GM12878 (cell line): Measurements from ENCODE around the gene TSPAN7. TPM values are rescaled to one million over a fixed set of nuclear protein-coding genes. Genes with fewer than 3 reads are reported as not detected.

Experiments used
- ATAC-seq: fragments of 200-7000 bp; cut with Tn5 transposase; 3 replicates; pipeline ENCODE4 v1.9.1; 2020; ENCODE audit warnings: mild to moderate bottlenecking, moderate library complexity
- BruUV-seq: library from RNA; stranded (reverse); fragments of 400-500 nt; replicated peaks from 2 replicates; lab custom pipeline; 2021; lab: Mats Ljungman, UMichigan
- CTCF ChIA-PET: fragments of 300-600 bp; sonication (Branson Sonifier 250); formaldehyde crosslinking; extraction: SDS; loops from one replicate; lab custom pipeline; 2021; ENCODE audit warnings: inconsistent platforms; lab: Yijun Ruan, JAX
- POLR2A ChIA-PET: fragments of 350-600 bp; formaldehyde crosslinking; extraction: SDS; loops from one replicate; lab custom pipeline; 2021; ENCODE audit warnings: inconsistent platforms; lab: Charles Lee
- RAD21 ChIA-PET: fragments of 300-600 bp; sonication (Branson Sonifier 250); formaldehyde crosslinking; loops from one replicate; lab custom pipeline; 2023; ENCODE audit warnings: antibody characterized with exemption; ENCODE audit not compliant: unreplicated experiment; lab: Charles Lee
- SMC1A ChIA-PET: fragments of 300-600 bp; sonication (Branson Sonifier 250); formaldehyde crosslinking; loops from one replicate; lab custom pipeline; 2023; ENCODE audit not compliant: unreplicated experiment, uncharacterized antibody; lab: Charles Lee
- DNase-seq: peaks from one replicate; pipeline ENCODE4 v3.0.0-alpha.2; 2011; ENCODE audit warnings: low read depth, low spot score
- FAIRE-seq: peaks from 3 replicates; lab custom pipeline; 2011; peaks lifted over from hg19 to GRCh38; lab: Jason Lieb, UNC
- H2AFZ ChIP-seq: 2 replicates; pipeline ENCODE4 v1.6.0; 2011; ENCODE audit warnings: low read depth, low read length, control low read depth; ENCODE audit not compliant: control insufficient read depth
- H3K27ac ChIP-seq: 2 replicates; pipeline ENCODE4 v1.5.1; 2011; ENCODE audit warnings: control low read depth; ENCODE audit not compliant: control insufficient read depth, insufficient read depth
- H3K27me3 ChIP-seq, 2 experiments: replicated peaks in 1 of 2; 2 replicates each; pipeline versions ENCODE4 v1.6.0 to v1.6.1; 2011; ENCODE audit warnings: low read length in 1 of 2; ENCODE audit not compliant: control insufficient read depth in 2 of 2, insufficient read depth in 2 of 2
- H3K36me3 ChIP-seq, 2 experiments: 2 replicates each; pipeline ENCODE4 v1.5.1; 2011; ENCODE audit warnings: low read length in 1 of 2; ENCODE audit not compliant: control insufficient read depth in 2 of 2, insufficient read depth in 2 of 2
- H3K4me1 ChIP-seq: 2 replicates; pipeline ENCODE4 v1.6.1; 2011; ENCODE audit warnings: mild to moderate bottlenecking, low read length, moderate library complexity, mixed read lengths; ENCODE audit not compliant: control insufficient read depth, insufficient read depth
- H3K4me2 ChIP-seq: 2 replicates; pipeline ENCODE4 v1.6.0; 2011; ENCODE audit warnings: control low read depth; ENCODE audit not compliant: control insufficient read depth, insufficient read depth
- H3K4me3 ChIP-seq: fragments of 200-600 bp; sonication (generic); 2 replicates; pipeline ENCODE4 v1.5.1; 2016
- H3K79me2 ChIP-seq: 2 replicates; pipeline ENCODE4 v1.6.0; 2011; ENCODE audit warnings: low read length; ENCODE audit not compliant: control insufficient read depth, insufficient read depth
- H3K9ac ChIP-seq: 2 replicates; pipeline ENCODE4 v1.8.0; 2011; ENCODE audit warnings: low read length, control low read depth, mixed read lengths; ENCODE audit not compliant: control insufficient read depth, insufficient read depth
- H3K9me3 ChIP-seq: replicated peaks from 3 replicates; pipeline ENCODE4 v1.5.1; 2011; ENCODE audit warnings: mild to moderate bottlenecking, low read length; ENCODE audit not compliant: control insufficient read depth, insufficient read depth
- H4K20me1 ChIP-seq: 2 replicates; pipeline ENCODE4 v1.6.0; 2011; ENCODE audit not compliant: control insufficient read depth, insufficient read depth
- NFIC ChIP-seq: IDR thresholded peaks from 2 replicates; pipeline ENCODE4 v1.6.1; 2012; ENCODE audit warnings: low read depth, mild to moderate bottlenecking, inconsistent platforms, low read length, moderate library complexity
- REST ChIP-seq: IDR thresholded peaks from 2 replicates; pipeline ENCODE4 v1.6.1; 2012; ENCODE audit warnings: mild to moderate bottlenecking, low read depth, low read length
- ZNF622 ChIP-seq: fragments of 450-650 bp; IDR thresholded peaks from 2 replicates; pipeline ENCODE4 v1.6.1; 2017; ENCODE audit warnings: mild to moderate bottlenecking, inconsistent platforms
- WGBS: methylation state at CpG from one replicate; pipeline ENCODE4 v1.1.6; 2016; ENCODE audit warnings: low lambda C conversion rate; ENCODE audit not compliant: insufficient replicate concordance, insufficient coverage; ENCODE audit errors: missing lambda C conversion rate; 5-methylcytosine and 5-hydroxymethylcytosine counted together
- in situ Hi-C: fragments of 300-500 bp; cut with MboI; formaldehyde crosslinking; loops from 9 replicates; pipeline ENCODE4 v1.14.3; 2018; ENCODE audit warnings: mixed read lengths
- intact Hi-C: fragments of 100-400 bp; cut with micrococcal nuclease; formaldehyde crosslinking; loops from one replicate; pipeline ENCODE4 v1.14.2; 2022; ENCODE audit not compliant: unreplicated experiment
- polyA plus RNA-seq, 11 experiments: library from polyadenylated mRNA; depleted of rRNA in 4 of 11; unstranded in 6 of 11; stranded (reverse) in 5 of 11; fragments of >200 nt; fragmentation: Nextera tagmentation in 4 of 11; fragmentation: Illumina TruSeq in 1 of 11; extraction: Ambion mirVana in 4 of 11; extraction: Trizol in 1 of 11; gene quantifications; 1 replicate in 1 of 11; 2 replicates in 10 of 11; pipeline versions ENCODE4 v1.2.1 to v1.2.3, GENCODE V29; 2011 to 2016; ENCODE audit warnings: inconsistent platforms in 2 of 11, missing spikeins in 2 of 11, low read depth in 1 of 11
- total RNA-seq, 4 experiments: library from RNA; depleted of rRNA in 3 of 4; stranded (reverse); fragments of >200 nt in 3 of 4; fragmentation: Illumina TruSeq in 1 of 4; extraction: Trizol in 1 of 4; gene quantifications; 2 replicates each; pipeline versions ENCODE4 v1.2.1 to v1.2.3, GENCODE V29; 2013 to 2021

The TSPAN7 gene
- total and polyA plus RNA-seq, 10 of the 15 experiments (the other 5 are each of a cell fraction or from before 2014, with no cell fraction given): 0.04 to 0.77 (median 0.14) TPM; not detected in 4

- no peak overlapping the region for H3K9ac ChIP-seq
- TF ChIP-seq ZNF622 (no peak), NFIC (no peak), REST (no peak)
- TF ChIP-seq, all 136 proteins: peak for 0
- H3K79me2 ChIP-seq: no peaks in the 10 kb centered on the region
- no peak overlapping the region for H3K27ac ChIP-seq
- peaks cover 8% of the 10 kb centered on the region; the same call in 1 of the 2 replicates for H3K4me1 ChIP-seq
- in situ Hi-C loops: loop anchor here (10.0 kb wide), 1 partner anchor 484 kb away; no protein-coding TSS in a partner anchor
- intact Hi-C loops: loop anchor here (5.0 to 10.0 kb wide), 2 partner anchors 494 to 976 kb away; no protein-coding TSS in a partner anchor
- ATAC-seq (no peak), DNase-seq (no peak), FAIRE-seq (no peak)
- H2AFZ ChIP-seq: no peak overlapping the region
- no peaks in the 10 kb centered on the region; a peak in 1 of 4 replicates for H3K27me3 ChIP-seq
- no peak overlapping the region for H3K4me2 ChIP-seq
- no peaks in the 10 kb centered on the region for H3K36me3 ChIP-seq
- BruUV-seq: no TSS peak
- RAD21 ChIA-PET: interaction anchor here (0.8 to 1.8 kb wide), 8 partner anchors 10 to 535 kb away, joined by 3 to 17 read pairs (median 4); partner anchors contain the start of gene RPGR
- H4K20me1 ChIP-seq: no peaks in the 10 kb centered on the region
- 0% methylated on average over 1 of the region's 1 CpG for WGBS
- no peaks in the 10 kb centered on the region for H3K9me3 ChIP-seq
- SMC1A ChIA-PET: interaction anchor here (0.7 to 3.2 kb wide), 4 partner anchors 10 to 323 kb away, joined by 3 to 25 read pairs (median 3); no protein-coding TSS in a partner anchor
- H3K4me3 ChIP-seq: no peak overlapping the region
- CTCF ChIA-PET: interaction anchor here (0.6 to 3.6 kb wide), 3 partner anchors 10 to 400 kb away, joined by 3 to 17 read pairs (median 11); no protein-coding TSS in a partner anchor
- POLR2A ChIA-PET: no interaction called here
These were observed 99.7 kb downstream of the TSPAN7 start for GRCh38 chrX:38661103-38661441.
